ENCODE measurements around the gene AQP1.

DNA sequence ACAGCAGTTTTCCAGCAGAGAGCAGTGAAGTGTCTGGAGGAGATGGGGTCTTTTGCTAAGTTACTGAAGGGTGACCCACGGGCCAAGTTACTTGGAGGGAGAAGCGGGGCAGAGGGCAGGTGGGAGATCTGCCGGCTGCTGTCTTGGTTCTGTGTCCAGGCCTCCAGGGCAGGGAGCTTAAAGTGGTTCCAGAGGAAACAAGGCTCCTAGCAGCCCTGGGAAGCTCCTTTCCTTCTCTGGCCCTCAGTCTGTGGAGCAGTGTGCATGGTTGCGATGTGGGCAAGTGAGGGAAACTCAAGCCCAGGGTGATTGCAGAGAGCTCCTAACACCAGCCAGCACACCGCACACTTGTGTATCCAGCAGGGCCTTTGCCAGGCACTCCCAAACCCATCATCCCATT is 58.4 kb downstream of the AQP1 start:
- TF ChIP-seq, protein P1, sequence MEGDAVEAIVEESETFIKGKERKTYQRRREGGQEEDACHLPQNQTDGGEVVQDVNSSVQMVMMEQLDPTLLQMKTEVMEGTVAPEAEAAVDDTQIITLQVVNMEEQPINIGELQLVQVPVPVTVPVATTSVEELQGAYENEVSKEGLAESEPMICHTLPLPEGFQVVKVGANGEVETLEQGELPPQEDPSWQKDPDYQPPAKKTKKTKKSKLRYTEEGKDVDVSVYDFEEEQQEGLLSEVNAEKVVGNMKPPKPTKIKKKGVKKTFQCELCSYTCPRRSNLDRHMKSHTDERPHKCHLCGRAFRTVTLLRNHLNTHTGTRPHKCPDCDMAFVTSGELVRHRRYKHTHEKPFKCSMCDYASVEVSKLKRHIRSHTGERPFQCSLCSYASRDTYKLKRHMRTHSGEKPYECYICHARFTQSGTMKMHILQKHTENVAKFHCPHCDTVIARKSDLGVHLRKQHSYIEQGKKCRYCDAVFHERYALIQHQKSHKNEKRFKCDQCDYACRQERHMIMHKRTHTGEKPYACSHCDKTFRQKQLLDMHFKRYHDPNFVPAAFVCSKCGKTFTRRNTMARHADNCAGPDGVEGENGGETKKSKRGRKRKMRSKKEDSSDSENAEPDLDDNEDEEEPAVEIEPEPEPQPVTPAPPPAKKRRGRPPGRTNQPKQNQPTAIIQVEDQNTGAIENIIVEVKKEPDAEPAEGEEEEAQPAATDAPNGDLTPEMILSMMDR (IDR thresholded peaks at IDR 0.05) = no peak
- no peak for TF ChIP-seq POLR2A (IDR thresholded peaks at IDR 0.05)

Data from thyroid gland (tissue), 4 donors.